GM21447 (cell line): ENCODE measurements around the gene KIF14.
"Not testable (repeated sequence)": the region's sequence is repeated elsewhere in the genome, so short reads cannot be mapped to it uniquely, and the experiment has no call there.

Source experiments
- ATAC-seq: cut with Tn5 transposase; IDR thresholded peaks from one replicate; pipeline ENCODE4 v1.9.1; 2021; ENCODE audit not compliant: unreplicated experiment

The KIF14 gene

DNA sequence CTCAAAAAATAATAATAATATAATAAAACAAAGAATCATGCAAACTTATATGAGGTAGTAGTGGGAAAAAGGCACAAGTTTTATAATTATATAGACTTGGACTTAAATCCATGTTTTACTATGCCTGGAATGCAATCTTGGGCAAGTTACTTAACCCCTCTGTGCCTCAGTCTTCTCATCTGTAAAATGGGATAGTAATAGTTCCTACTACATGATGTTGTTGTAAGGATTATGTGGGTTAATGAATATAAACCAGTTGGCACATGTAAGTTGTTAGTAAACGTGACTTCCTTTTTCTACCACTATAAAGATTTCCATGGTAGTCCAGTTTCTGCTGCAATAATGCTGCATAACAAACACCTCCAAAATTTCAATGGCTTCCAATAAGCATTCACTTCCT is 10.8 kb upstream of the KIF14 start:
- no peak for ATAC-seq

DNA sequence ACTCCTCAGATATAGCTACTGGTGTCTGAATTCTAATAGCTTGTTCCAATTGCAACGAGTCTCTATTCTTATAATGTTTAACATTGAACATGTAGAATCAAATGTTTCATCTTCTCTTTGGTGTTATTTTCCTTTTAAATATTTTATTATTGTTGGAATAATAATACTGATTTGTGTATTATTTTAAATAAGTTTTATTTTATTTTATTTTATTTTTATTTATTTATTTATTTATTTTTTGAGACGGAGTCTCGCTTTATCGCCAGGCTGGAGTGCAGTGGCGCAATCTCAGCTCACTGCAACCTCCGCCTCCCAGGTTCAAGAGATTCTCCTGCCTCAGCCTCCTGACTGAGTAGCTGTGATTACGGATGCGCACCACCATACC is 10.0 kb upstream of the KIF14 start:
- not testable (repeated sequence) for ATAC-seq

DNA sequence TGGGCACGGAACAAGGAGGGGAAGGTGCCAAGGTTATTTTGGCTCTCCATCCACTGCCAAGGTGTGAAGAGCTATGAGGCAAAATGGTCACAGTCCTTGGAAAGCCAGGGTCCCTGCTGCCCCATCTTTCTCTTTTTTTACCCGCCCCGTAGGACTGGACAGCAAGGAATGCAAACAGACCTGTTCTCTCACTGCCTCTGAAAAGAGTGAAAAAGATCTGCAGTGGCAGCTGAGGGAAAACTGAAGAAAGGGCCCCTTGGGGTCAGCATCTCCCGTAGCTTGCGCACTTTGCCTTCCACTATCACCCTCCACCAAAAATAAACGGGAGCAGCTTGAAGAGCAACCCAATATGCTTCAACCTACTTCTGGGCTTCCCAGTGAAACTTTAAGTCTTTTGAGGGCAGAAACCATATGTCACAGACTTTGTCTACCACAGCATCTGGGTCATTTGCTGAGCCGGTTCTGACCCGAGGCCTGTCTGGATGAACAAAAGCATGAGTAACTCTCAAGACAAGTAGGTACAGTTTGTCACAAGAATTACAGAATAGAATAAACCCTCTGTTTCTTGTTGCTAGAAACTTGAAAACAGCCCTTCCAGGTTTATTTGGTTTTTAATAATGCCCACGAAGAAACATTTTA is 9.4 kb upstream of the KIF14 start:
- ATAC-seq, result no peak

DNA sequence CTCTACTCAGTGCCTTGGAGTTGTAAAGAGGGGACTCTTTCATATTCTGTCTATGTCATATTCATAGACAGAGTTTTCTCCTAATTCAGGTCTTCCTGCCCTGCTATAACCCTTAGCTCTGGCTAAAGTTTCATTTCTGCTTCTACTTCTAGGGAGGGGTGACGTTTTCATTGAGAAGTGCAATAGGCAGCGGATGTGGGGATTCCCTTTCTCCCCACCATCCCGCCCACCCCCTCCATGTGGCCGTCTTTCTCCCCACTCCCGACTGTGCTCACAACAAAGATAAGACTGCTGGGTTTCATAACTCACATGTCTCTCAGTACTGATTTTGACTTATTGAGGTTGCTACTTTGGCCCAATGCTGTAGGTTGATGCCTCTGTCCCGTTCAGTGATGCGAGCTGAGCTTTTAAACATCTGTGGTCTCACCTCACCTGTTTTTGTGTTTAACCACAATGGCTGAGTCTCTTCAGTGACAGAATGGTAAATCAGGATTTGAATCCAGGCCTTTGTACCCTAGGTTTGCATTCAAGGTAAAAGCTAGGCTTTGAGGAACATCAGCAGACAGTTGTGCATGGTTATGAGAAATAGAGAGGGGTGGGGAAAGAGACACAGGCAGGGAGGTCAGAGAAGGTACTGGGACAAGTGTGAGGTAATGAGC is 7.8 kb upstream of the KIF14 start:
- ATAC-seq, result peak; percentile 78

DNA sequence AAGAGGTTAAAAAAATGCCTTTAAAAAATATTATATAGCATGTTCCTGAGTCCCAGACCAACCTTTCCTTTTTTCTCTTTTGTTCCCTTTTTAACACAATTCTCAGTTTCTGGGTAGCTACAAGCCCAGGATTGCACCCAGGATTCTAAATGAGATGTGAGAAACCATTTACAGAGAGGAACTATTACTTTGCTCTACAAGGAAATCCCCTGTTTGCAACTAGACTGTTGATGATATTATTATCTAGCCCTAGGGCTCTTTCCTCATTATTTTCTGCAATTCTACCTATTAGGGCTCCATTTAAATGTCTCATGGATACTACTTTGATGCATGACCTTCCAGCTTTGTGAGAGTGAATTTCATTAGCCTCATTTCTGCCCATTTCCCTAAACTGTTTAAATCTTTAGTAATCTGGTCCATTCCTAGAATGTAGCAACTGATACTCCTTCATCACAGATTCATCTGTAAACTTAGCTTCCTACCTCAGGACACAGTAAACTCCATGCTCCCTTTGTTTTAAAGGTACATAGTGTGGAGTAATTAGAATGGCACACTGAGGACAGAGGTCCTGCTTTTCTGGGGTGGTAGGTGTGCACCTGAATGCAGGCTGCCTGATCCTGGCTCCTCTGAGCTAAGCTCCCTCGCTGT is 7.1 kb upstream of the KIF14 start:
- peak; percentile 32 for ATAC-seq

DNA sequence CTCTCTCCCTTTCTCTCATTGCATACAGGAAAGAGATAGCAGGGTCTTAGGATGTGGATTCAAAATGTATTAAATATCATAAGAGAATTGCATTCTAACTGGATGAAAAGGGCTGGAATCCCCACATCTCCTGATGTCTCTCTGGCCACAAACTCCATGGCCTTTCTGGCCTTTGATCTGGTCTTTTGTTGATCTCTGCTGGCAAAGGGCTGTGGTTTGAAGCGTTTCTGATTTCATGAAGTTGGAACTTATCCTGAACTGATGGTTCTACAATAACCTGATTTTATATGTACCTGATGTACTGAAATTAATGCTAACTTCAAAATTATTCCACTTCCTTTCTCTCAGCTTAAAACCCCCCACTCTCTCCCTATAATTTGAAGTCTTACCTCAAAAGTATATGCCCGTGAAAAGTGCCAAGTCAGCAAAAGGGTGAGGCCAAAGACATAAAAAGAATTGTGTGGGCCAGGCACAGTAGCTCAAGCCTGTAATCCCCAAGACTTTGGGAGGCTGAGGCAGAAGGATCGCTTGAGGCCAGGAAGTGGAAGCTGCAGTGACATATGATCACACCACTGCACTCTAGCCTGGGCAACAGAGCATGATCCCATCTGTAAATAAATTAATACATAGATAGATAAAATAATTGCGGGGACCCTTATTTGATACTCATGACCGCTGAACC is 6.4 kb upstream of the KIF14 start:
- no peak for ATAC-seq

DNA sequence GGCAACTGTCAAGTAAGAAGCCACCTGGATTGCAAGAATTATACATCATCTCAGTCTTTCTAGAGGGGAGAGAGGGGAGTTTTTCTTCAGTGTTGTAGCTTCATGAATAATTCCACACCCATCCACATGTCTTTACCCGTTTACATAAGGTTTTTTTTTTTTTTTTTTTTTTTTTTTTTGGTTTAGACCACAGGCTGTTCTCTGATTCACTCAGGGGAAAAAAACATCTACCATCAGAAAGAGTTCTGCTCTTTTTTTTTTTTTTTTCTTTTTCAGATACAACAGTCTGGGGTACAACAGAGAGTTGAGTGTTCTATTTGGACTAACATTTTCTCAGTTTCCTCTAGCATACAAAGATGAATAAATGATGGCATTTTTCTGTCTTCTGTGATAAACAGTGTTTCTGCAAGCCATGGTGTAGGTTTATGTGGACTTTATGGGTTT is 4.9 kb upstream of the KIF14 start:
- ATAC-seq, result no peak

DNA sequence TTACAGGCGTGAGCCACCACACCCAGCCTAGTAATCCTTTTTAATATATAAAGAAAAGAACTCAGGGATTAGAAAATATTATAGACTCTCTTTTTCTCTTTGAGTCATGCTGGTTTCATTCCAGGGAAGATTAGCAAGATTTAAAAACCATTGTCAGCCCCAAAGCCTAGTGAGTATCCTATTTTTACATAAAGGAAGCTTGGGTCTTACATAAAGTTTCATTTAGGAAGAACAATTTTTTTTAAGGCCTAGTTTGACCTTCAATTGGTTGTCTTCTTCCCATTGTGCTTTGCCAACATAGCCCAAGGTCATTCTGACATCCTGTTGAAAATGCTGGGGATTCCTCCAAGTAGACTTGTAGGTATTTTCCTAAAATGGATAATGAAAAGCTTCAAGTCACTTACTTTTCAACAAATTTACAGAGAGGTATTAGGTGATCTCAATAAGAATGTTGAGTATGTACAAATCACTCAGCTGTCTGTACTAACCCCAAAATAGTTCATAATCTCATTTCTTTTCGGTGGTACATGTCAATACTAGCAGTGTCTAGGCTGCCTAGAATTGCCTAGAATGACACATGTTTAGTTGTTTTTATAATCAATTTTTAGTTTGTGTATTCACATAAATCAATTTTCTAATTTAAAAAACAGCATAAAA is 4.3 kb upstream of the KIF14 start:
- no peak for ATAC-seq

DNA sequence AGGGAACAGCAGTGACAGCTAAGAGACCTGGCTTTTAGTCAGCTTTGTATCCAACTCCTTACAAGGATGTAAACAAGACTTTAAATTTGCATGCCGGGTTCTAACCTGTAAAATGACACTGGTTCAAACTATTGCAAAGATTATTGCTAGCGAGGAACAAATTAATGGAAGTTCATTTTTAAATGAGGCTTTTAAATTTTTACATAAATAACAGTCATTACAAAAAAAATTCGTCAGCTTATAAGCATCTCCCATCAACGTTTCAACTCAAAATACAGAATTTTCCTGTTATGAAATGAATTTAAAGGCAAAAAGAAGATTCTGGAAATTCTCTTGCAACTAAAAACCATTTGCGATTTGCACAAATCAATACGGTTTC is 668 bp downstream of the KIF14 start:
- no peak for ATAC-seq

DNA sequence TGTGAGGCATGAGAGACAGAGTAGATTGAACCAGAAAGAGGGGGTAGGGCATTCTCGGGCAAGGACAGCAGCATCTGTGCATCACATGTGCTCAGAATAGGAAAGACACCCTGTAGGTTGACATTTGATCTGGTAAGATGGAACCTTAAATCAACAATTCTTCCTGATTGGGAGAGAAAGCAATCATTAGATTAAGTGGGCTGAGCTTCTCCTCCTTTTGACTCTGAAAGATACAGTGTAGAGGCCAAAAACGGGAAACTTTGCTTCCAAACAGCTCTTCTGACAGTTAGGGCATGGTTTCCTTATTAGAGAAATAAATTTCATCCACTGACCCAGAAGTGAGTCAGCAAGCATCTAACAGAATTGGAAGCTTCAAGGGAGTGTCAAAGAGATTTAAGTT is 9.7 kb downstream of the KIF14 start:
- no peak for ATAC-seq

DNA sequence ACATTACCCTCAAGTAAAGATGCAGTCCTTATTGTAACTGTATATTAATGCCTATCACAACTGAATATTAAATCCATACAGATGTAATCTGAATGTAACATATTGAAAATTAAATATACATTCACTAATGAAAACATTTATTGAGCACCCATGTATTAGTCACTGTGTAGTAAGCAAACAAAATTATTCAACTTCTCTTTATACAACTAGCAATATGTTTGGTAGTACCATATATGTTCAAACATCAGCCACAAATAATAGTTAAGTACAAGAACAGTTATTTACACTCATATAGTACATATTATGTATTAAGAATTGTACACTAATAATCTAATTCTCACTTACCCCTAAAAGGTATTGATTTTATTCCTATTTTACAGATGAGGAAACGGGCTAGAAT is 17.9 kb downstream of the KIF14 start:
- no peak for ATAC-seq

DNA sequence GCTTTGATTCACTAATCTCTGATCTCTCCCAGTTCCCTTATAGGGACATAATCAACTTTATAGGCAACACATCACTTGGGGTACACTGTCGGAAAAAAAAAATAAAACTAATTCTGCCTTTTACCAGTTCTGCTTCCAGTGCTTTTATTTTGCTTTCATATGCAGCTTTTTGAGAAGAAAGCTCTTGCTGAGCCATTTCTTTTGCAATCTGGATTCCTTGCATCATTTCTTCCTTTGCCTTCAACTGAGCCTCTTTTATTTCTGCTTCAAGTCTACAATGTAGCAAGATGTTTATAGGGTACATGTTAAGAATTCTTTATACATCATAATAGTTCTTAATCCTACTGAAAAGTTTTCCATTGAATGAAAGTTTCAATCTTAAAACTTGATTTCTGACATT is 30.6 kb downstream of the KIF14 start:
- no peak for ATAC-seq

DNA sequence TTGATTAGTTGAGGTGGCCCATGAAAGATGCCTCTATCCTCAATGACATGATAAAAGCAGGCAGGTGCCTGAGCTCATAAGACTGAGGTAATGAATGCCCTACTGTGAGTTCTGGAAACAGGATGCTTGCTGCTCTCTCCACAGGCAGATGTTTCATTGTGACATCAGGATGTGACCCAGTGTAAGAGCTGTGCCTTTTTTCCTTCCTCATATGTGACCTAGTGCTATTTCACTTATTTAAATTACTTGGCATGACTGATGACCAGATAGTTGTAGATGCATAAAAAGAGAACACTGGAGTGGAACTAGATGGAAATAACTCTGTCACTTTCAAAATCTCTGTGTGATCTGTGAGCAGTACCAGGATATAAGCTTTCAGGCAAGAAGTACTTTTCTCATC is 31.9 kb downstream of the KIF14 start:
- peak; percentile 70 for ATAC-seq

DNA sequence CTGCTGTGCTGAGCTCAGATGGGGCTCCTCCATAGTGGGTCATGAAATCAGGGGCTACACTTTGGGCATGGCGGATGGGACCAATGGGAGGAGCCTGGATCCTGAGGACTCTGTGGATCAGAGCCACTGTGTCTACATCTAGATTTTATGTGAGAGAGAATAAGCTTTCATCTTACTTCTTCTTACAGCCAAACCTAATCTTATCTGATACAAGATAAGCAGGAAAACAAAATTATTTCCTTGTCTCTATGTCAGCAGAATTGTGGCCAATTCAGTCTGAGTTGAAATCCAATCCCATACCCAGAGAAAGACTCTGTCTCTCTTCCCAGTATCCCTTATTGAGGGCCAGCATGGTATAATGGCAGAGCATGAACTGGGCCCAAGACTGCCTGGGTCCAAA is 56.2 kb downstream of the KIF14 start:
- ATAC-seq, result no peak

DNA sequence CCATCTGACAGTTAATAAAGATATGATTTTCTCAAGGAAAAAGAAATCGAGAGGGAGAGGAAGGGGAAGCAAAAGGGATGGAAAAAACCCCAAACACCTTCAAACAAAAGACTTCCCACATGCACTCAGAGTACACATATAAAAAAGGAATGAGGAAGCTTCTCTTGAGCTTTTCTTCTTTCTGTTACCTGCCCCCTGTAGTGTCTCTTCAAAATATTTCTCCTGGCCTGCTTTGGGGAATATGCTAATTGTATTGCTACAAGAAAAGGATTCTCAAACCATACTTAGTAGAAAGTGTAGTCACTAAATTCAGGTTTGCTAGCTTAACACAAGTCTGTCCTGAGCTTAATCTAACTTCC is 58.7 kb downstream of the KIF14 start:
- no peak for ATAC-seq

DNA sequence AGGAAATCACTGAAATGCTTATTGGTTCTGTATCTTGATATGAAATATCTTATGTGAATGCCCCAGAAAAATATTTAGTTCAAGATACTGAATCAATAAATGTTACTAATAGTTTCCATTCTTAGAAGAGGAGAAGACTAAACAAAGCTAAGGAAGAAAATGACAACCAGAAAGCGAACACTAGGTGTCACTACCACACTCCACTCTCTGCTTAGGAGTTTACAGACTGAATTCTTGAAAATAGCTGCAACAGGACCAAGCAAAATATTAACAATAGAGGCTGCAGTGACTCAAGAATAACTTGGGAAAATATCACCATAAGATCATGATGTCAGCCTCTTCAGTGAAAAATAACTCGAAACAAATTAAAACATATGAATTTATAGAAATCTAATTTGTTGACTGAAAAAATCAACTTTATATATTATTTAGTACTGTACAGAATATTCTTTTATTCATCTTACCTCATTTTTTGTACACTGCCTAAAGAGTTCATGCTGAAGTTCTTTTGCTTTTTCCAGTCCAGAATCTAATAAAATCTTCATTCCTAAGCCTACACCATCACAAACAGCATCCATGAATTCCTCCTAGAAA is 61.6 kb downstream of the KIF14 start:
- no peak for ATAC-seq

DNA sequence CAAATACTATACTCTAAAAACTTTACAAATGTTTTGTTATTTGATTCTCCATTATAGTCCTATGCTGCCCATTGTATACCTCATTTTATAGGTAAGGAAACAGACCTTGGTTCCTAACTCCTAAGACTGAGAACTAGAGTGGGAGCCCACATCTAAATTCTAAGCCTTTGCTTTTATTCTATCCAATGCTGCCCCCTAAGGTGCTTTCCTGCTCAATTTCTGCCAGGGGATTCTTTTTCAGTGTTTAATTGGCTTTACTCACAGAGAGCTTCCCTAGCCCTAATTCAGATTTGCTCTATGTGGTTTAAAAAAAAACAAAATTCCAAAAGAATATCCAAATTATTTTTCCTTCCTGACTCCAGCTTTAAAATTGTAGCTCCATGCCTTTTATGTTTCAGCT is 64.5 kb downstream of the KIF14 start:
- no peak for ATAC-seq

DNA sequence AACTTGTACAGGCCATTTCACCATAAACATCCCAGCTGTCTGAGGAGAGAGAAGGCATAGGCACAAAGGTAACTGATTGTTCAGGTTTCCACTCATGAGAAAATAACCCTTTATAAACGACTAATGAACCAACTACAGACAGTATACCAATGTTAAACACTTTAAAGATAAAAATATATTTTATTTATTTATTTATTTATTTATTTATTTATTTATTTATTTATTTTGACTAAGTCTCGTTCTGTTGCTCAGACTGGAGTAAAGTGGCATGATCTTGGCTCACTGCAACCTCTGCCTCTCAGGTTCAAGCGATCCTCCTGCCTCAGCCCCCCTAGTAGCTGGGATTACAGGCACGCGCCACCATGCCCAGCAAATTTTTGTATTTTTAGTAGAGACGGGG is 67.8 kb downstream of the KIF14 start:
- not testable (repeated sequence) for ATAC-seq

DNA sequence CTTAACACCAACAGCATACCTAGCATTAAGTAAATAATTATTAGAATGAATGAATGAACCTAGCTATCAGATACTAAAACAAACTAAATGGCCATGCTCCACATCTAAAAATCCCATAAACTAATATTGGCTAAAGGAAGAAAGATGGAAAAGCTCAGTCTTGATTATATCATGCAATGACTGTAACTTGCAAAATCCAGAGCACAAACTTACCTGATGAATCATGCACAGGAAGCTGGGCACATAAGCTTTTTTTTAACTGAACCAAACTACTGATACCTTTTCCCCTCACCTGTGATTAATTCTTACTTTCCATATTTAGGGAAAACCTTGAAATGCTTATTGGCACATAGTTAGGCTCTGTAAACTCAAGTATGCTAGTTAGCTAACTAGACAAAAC is 70.2 kb downstream of the KIF14 start:
- no peak for ATAC-seq

DNA sequence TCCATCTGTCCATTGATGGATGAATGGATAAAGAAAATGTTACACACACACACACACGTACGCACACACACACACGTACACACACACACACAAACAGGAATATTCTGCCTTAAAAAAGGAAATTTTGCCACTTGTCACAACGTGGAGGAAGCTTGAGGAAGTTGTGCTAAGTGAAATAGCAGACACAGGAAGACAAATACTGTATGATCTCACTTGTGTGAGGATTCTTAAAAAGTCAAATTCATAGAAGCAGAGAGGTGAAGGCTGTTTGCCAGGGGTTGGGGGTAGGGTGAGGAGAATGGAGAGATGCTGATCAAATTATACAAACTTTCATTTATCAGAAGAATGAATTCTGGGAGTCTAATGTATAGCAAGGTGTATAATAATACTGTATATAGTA is 73.2 kb downstream of the KIF14 start:
- no peak for ATAC-seq

DNA sequence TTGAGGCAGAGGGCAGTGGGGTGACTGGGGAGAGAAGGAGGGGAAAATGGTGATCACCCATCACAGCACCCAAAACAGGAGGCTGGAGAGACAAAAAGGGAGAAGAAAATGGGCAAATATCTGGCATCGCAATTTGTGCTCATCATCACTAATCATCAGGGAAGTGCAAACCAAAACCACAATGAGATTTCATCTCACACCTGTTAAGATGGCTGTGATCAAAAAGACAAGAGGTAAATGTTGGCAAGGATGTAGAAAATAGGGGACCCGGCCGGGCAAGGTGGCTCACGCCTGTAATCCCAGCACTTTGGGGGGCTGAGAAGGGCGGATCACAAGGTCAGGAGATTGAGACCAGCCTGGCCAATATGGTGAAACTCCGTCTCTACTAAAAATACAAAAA is 74.0 kb downstream of the KIF14 start:
- ATAC-seq, result no peak
